Loucy (cell line): Measurements from ENCODE around the gene CLEC2B.
A peak's percentile ranks its signal among the peaks of the same experiment; 100 is the strongest.

ENCODE experiments used
- H2AFZ ChIP-seq: fragments of 200-600 bp; sonication (generic); 2 replicates; pipeline ENCODE4 v1.6.0; 2016; ENCODE audit warnings: antibody characterized with exemption, mild to moderate bottlenecking, low read length, moderate library complexity
- H3F3A ChIP-seq: fragments of 200-600 bp; 2 replicates; pipeline ENCODE4 v1.6.0; 2016; ENCODE audit warnings: antibody characterized with exemption, low read depth, mild to moderate bottlenecking
- H3K27me3 ChIP-seq: fragments of 200-600 bp; sonication (generic); 2 replicates; pipeline ENCODE4 v1.6.1; 2014; ENCODE audit warnings: low read length, mild to moderate bottlenecking; ENCODE audit not compliant: insufficient read depth, poor library complexity, severe bottlenecking
- H3K36me3 ChIP-seq: fragments of 200-600 bp; sonication (generic); 2 replicates; pipeline ENCODE4 v1.6.1; 2016; ENCODE audit warnings: low read length; ENCODE audit not compliant: insufficient read depth
- H3K4me1 ChIP-seq: fragments of 200-600 bp; sonication (generic); 2 replicates; pipeline ENCODE4 v1.5.1; 2014; ENCODE audit warnings: low read length, mild to moderate bottlenecking; ENCODE audit not compliant: insufficient read depth, poor library complexity, severe bottlenecking
- H3K4me2 ChIP-seq: fragments of 200-600 bp; sonication (generic); 2 replicates; pipeline ENCODE4 v1.6.0; 2014; ENCODE audit warnings: antibody characterized with exemption, low read length, low read depth, mild to moderate bottlenecking; ENCODE audit not compliant: poor library complexity, severe bottlenecking
- H3K4me3 ChIP-seq: fragments of 200-600 bp; sonication (generic); 2 replicates; pipeline ENCODE4 v1.5.1; 2014; ENCODE audit warnings: low read length, mild to moderate bottlenecking, mixed read lengths; ENCODE audit not compliant: poor library complexity, severe bottlenecking
- H3K79me2 ChIP-seq: fragments of 200-600 bp; sonication (generic); 2 replicates; pipeline ENCODE4 v1.6.1; 2014; ENCODE audit warnings: low read length; ENCODE audit not compliant: insufficient read depth
- H3K9ac ChIP-seq: fragments of 200-600 bp; sonication (generic); 2 replicates; pipeline ENCODE4 v1.6.0; 2014; ENCODE audit warnings: mild to moderate bottlenecking, low read depth, low read length, moderate library complexity; ENCODE audit not compliant: poor library complexity, severe bottlenecking
- H3K9me2 ChIP-seq: fragments of 200-600 bp; sonication (generic); replicated peaks from 2 replicates; pipeline ENCODE4 v1.6.1; 2016; ENCODE audit warnings: low read depth, low read length, mixed read lengths
- H3K9me3 ChIP-seq: fragments of 200-600 bp; sonication (generic); 2 replicates; pipeline ENCODE4 v1.6.1; 2014; ENCODE audit warnings: mild to moderate bottlenecking, antibody characterized with exemption, low read length, low read depth; ENCODE audit not compliant: insufficient read depth
- H4K20me1 ChIP-seq: fragments of 200-600 bp; sonication (generic); 2 replicates; pipeline ENCODE4 v1.6.0; 2014; ENCODE audit warnings: antibody characterized with exemption, low read length, mild to moderate bottlenecking; ENCODE audit not compliant: insufficient read depth, poor library complexity, severe bottlenecking
- CTCF ChIP-seq: fragments of 200-600 bp; sonication (generic); conservative IDR thresholded peaks from 2 replicates; pipeline ENCODE4 v1.5.1; 2014; ENCODE audit warnings: mild to moderate bottlenecking, antibody characterized with exemption, low read length
- EZH2phosphoT487 ChIP-seq: fragments of 200-600 bp; IDR thresholded peaks from 2 replicates; pipeline ENCODE4 v1.6.1; 2018; ENCODE audit warnings: antibody characterized with exemption, mild to moderate bottlenecking, moderate library complexity, borderline replicate concordance

Gene CLEC2B

GRCh38 chr12:9827209-9827888 lies 41.8 kb downstream of the CLEC2B start, which contains the start of gene KLRF1:
Gene KLRF1 (plus strand): TSS chr12:9827481. CDS start chr12:9827545, 64 bp downstream.
- Histone ChIP-seq H3K9ac (no peak within 1 kb of the TSS), H2AFZ (no peak within 1 kb of the TSS), H3K4me3 (no peak within 1 kb of the TSS), H3F3A (no peaks in the 10 kb centered on the region), H3K27me3 (no peaks in the 10 kb centered on the region), H4K20me1 (no peaks in the 10 kb centered on the region), H3K79me2 (no peaks in the 10 kb centered on the region), H3K4me2 (no peak within 1 kb of the TSS), H3K9me3 (no peaks in the 10 kb centered on the region), H3K9me2 (no peaks in the 10 kb centered on the region), H3K4me1 (no peaks in the 10 kb centered on the region), H3K36me3 (no peaks in the 10 kb centered on the region)
- TF ChIP-seq EZH2phosphoT487 (no peak), CTCF (no peak)

- Histone ChIP-seq H3K4me2 (peak overlapping the region; percentile 82), H3K9me2 (no peaks in the 10 kb centered on the region), H2AFZ (peak overlapping the region; percentile 6; the same call in 1 of the 2 replicates), H3K79me2 (peaks cover 8% of the 10 kb centered on the region; the same call in 1 of the 2 replicates), H3K27me3 (no peaks in the 10 kb centered on the region), H4K20me1 (no peaks in the 10 kb centered on the region), H3F3A (no peaks in the 10 kb centered on the region), H3K4me3 (peak overlapping the region; percentile 58), H3K36me3 (no peaks in the 10 kb centered on the region), H3K9me3 (no peaks in the 10 kb centered on the region), H3K4me1 (peaks cover 44% of the 10 kb centered on the region), H3K9ac (peak overlapping the region; percentile 62)
- no peak for TF ChIP-seq EZH2phosphoT487
- TF ChIP-seq CTCF: no peak
Measured at GRCh38 chr12:9820281-9820930, 48.7 kb downstream of the CLEC2B start.

GRCh38 chr12:9813821-9814798 lies 55.0 kb downstream of the CLEC2B start:
- Histone ChIP-seq H3F3A (no peaks in the 10 kb centered on the region), H3K4me1 (peaks cover 26% of the 10 kb centered on the region), H3K27me3 (no peaks in the 10 kb centered on the region), H3K36me3 (no peaks in the 10 kb centered on the region), H3K9ac (peak overlapping the region; percentile 53), H3K9me2 (no peaks in the 10 kb centered on the region), H3K79me2 (peaks cover 2% of the 10 kb centered on the region; the same call in 1 of the 2 replicates), H3K4me2 (peak overlapping the region; percentile 68), H4K20me1 (no peaks in the 10 kb centered on the region), H2AFZ (peak overlapping the region; percentile 63), H3K4me3 (peak overlapping the region; percentile 72), H3K9me3 (no peaks in the 10 kb centered on the region)
- peak; percentile 77 for TF ChIP-seq CTCF
- TF ChIP-seq EZH2phosphoT487: no peak
